ENCODE data around the gene ISL1. TPM values are rescaled to one million over a fixed set of nuclear protein-coding genes. Genes with fewer than 3 reads are reported as not detected.

The ISL1 gene
- total RNA-seq, 4 donors from 2014 or later, result 0.13 TPM; not detected in 3

DNA sequence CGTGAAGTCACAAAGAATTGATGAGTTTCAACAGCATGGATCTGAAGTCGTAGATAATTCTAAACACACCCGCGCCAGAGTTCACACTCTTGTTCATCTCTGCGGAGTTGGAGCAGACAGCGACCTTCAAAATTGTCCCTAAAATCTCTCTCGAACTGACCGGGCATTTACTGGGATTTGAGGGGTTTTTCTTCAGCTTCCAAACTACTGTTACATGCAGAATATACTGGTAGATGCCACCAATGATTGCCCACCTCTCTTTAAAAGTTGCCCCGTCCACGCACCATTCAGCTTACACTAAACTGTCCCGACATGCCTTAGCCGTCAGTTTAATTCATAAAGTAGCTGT is 5.2 kb upstream of the ISL1 start:
- DNase-seq, result no peak
- Histone ChIP-seq H3K9me3 (no peaks in the 10 kb centered on the region), H3K27ac (no peak overlapping the region), H3K27me3 (peaks cover 16 to 92% (median 29%) of the 10 kb centered on the region in 4 donors), H3K4me1 (peaks cover 3 to 20% (median 11%) of the 10 kb centered on the region in 3 donors), H3K36me3 (no peaks in the 10 kb centered on the region), H3K4me3 (peak overlapping the region in 1 of 4 donors; percentile 47)
- 21 to 24% methylated on average over 12 of the region's 12 CpGs for WGBS, 2 donors
- TF ChIP-seq, protein P1, sequence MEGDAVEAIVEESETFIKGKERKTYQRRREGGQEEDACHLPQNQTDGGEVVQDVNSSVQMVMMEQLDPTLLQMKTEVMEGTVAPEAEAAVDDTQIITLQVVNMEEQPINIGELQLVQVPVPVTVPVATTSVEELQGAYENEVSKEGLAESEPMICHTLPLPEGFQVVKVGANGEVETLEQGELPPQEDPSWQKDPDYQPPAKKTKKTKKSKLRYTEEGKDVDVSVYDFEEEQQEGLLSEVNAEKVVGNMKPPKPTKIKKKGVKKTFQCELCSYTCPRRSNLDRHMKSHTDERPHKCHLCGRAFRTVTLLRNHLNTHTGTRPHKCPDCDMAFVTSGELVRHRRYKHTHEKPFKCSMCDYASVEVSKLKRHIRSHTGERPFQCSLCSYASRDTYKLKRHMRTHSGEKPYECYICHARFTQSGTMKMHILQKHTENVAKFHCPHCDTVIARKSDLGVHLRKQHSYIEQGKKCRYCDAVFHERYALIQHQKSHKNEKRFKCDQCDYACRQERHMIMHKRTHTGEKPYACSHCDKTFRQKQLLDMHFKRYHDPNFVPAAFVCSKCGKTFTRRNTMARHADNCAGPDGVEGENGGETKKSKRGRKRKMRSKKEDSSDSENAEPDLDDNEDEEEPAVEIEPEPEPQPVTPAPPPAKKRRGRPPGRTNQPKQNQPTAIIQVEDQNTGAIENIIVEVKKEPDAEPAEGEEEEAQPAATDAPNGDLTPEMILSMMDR (IDR thresholded peaks at IDR 0.05), result no peak
- no peak for TF ChIP-seq POLR2A (IDR thresholded peaks at IDR 0.05)
- intact Hi-C loops (cut with DNase I), result no loop called here

DNA sequence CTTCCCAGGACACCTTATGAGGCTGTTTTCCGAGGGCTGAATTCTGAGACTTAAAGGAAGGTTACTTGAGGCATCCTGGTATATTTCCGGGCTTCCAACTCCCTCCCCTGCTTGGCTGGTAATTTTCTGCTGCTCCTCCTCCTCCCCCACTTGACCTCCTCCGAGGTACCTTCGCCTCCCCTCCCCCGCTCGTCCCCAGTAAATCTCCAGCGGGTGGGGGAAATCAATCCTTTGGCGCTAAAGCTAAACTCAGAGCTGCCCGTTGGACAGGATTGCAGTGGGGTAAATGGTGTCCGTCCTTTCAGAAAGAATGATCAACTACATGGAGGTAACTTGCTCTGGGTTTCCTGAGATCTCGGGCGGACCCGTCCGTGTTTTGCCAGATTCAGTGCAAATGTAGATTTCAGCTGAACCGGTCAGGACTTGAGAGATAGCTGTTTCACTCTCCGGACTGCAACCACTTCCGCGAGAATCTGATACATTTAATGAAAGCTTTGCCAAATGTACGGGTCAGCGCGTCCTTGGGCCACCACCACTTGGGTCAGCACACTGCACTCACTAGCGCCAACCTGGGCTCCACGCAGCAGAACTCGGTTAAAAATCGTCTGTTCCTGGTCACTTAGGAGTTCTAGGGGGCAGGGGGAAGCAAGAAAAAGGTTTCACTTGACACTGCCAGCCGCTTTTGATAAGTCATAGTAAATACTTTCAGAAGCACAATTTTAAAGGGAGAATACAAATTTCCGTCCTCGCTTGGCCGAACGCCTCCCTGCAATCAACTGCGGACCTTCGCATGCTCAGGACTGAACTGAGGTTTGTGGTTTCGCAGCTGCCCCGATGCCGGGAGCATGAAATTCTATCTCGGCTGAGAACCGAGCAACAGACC is 4.6 kb upstream of the ISL1 start:
- TF ChIP-seq, protein P1 (IDR thresholded peaks at IDR 0.05), result no peak
- TF ChIP-seq POLR2A (IDR thresholded peaks at IDR 0.05), result no peak
- 3 to 5% methylated on average over 16 to 28 of the region's 37 CpGs for WGBS, 2 donors
- H3K27me3 ChIP-seq, result peaks cover 16 to 99% (median 29%) of the 10 kb centered on the region in 4 donors
- no peak overlapping the region for H3K27ac ChIP-seq
- intact Hi-C loops (cut with DNase I), result no loop called here
- DNase-seq, result no peak
- H3K9me3 ChIP-seq, result no peaks in the 10 kb centered on the region
- no peaks in the 10 kb centered on the region for H3K36me3 ChIP-seq
- peaks cover 3 to 26% (median 15%) of the 10 kb centered on the region in 3 donors for H3K4me1 ChIP-seq
- H3K4me3 ChIP-seq, result peak overlapping the region in 1 of 4 donors; percentile 47

DNA sequence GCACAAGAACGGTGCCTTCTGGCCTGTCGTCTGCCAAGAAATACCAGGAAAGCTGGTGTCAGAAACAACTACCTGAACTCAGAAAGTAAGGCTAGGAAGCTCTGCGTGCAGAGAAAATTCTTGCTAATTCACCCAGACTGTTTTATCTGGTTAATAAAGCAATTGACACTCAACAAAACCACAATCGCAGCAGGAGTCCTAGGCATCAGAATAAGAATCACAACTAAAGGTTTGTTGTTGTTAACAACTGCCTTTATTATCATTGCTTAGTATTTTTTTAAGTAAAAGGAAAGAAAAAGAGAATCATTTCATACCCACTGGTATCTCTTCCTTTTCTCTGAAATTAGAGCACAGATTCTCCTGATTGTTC is 3.9 kb upstream of the ISL1 start:
- H3K36me3 ChIP-seq, result no peaks in the 10 kb centered on the region
- H3K27me3 ChIP-seq, result peaks cover 16 to 99% (median 30%) of the 10 kb centered on the region in 4 donors
- TF ChIP-seq, protein P1 (IDR thresholded peaks at IDR 0.05), result no peak
- TF ChIP-seq POLR2A (IDR thresholded peaks at IDR 0.05), result no peak
- H3K4me3 ChIP-seq, result peak overlapping the region in 1 of 4 donors; percentile 47
- intact Hi-C loops (cut with DNase I), result no loop called here
- no peak for DNase-seq
- no peaks in the 10 kb centered on the region for H3K9me3 ChIP-seq
- WGBS, 2 donors, result 4 to 9% methylated on average over 4 of the region's 4 CpGs
- H3K27ac ChIP-seq, result no peak overlapping the region
- H3K4me1 ChIP-seq, result peaks cover 3 to 29% (median 16%) of the 10 kb centered on the region in 3 donors

DNA sequence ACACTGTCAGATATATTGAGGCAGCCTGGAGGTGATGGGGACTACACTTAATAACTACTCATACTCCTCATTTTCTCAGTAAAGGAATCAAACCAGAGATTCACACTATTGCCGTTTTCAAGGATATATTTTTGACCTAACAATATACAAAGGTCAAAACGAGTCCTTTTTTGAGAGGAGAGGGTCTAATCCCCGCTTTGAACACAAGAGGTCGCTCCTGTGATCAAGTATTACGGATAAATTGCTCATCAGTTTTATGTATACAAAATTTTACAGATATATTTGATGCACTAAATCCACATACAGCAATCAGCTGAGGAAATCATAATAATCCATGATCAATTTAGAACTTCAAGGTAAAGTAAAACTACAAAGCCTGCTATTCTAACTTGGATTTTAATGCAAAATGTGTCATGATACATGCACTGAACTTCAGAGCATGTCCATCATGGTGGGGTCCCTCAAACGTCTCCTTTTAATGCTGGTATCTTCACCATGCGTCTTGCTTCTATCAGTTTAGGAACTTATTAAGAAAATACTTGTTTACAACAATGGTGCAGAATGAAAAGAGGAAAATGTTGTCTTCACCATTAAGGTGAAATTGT is 2.5 kb upstream of the ISL1 start:
- Histone ChIP-seq H3K27ac (no peak overlapping the region), H3K4me1 (peaks cover 3 to 29% (median 16%) of the 10 kb centered on the region in 3 donors), H3K9me3 (no peaks in the 10 kb centered on the region), H3K36me3 (no peaks in the 10 kb centered on the region), H3K27me3 (peaks cover 16 to 100% (median 35%) of the 10 kb centered on the region in 4 donors), H3K4me3 (no peak overlapping the region)
- intact Hi-C loops (cut with DNase I), result no loop called here
- TF ChIP-seq, protein P1 (IDR thresholded peaks at IDR 0.05), result peak in 4 of 6 experiments; percentile 11 to 48 (median 28)
- no peak for TF ChIP-seq POLR2A (IDR thresholded peaks at IDR 0.05)
- 4 to 6% methylated on average over 7 of the region's 7 CpGs for WGBS, 2 donors
- DNase-seq, result no peak
